ENCODE results near the gene DCLRE1C.
"Not testable (repeated sequence)": the region's sequence is repeated elsewhere in the genome, so short reads cannot be mapped to it uniquely, and the experiment has no call there.

Gene DCLRE1C

DNA sequence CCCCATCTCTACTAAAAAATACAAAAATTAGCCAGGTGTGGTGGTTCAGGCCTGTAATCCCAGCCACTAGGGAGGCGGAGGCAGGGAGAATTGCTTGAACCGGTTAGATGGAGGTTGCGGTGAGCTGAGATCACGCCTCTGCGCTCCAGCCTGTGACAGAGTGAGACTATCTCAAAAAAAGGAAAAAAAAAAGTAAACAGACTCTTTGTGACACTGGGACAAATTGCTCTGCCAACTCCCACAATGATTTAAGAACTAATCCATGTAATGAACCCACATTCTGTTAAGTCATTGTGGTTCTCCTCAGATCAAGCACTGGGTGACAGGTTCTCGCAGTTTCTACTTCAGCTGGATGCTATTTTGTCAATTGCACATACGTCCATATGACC, 11.0 kb downstream of the DCLRE1C start:
- FAIRE-seq: not testable (repeated sequence)

DNA sequence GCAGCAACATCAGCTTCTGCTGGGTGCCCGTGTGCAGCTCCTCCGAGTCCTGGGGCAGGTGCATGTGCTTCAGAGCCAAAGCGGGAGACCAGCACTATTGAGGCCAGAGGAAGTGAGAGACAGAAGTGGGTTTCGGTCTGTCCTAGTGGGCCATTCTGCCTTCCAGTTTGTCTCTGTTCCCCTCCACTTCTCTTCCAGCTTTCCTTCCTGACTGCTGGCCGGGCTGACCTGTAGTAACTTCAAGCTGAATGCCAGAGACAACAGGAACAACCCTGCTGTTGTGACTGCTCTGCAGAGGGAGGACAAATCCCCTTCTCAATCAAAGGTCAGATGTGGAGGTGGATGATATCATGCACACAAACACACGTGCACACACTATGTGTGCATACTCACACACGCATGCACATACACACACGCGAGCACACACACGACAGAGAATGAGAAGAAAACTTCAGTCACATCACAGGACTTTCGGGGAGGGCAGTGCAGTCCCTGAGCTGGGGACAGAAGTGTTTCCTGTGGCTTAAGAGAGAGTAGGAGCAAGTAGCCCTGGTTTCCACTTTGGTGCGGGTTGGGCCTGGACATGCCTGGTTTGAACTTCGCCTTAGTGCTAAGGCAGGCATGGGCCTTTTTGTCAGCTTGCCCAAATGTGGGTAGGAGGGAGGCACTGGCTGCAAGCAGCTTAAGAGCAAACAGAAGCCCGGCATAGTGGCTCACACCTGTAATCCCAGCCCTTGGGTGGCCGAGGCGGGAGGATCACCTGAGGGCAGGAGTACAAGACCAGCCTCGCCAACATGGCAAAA, 11.5 kb downstream of the DCLRE1C start:
- FAIRE-seq: not testable (repeated sequence)

DNA sequence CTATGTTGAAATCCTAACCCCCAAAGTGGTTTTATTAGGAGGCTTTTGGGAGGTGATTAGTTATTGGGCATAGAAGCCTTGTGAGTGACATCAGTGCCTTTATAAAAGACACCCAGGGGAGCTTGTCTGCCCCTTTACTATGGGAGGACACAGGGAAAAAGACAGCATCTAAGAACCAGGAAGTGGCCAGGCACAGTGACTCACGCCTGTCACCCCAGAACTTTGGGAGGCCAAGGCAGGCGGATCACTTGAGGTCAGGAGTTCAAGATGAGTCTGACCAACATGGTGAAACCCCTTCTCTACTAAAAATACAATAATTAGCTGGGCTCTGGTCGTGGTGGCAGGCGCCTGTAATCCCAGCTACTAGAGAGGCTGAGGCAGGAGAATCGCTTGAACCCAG, 14.9 kb downstream of the DCLRE1C start:
- FAIRE-seq: not testable (repeated sequence)

DNA sequence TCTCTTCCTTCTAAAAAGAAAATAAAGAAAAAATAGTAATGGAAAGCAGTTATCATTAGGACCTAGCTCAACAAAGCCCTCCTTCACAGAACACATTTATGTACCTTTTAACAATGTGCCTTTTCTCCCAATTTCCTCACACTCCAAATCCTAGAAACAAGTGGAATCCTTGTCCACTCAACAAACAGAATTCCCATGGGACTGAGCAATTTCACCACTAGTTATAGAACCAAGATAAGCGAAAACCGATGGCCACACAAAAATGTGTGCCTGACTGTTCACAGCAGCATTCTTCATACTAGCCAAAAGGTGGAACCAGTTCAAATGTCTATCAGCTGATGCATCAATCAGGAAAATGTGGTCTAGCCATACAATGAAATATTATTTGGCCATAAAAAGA, 17.3 kb downstream of the DCLRE1C start:
- no peak for FAIRE-seq

DNA sequence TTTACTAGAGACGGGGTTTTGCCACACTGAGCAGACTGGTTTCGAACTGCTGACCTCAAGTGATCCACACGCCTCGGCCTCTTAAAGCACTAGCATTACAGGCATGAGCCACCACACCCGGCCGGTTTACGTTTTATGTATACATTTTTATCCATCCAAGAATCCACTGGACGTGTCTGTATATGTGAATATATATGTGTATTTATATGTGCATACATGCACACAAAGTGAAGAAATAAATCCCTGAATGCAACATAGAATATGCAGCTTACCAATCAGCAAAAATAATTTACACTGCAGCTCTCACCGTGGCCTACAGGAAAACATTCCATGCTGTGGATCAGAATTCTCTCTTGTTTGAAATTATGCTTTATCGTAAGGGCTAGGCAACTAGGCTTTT, 23.3 kb downstream of the DCLRE1C start:
- no peak for FAIRE-seq

DNA sequence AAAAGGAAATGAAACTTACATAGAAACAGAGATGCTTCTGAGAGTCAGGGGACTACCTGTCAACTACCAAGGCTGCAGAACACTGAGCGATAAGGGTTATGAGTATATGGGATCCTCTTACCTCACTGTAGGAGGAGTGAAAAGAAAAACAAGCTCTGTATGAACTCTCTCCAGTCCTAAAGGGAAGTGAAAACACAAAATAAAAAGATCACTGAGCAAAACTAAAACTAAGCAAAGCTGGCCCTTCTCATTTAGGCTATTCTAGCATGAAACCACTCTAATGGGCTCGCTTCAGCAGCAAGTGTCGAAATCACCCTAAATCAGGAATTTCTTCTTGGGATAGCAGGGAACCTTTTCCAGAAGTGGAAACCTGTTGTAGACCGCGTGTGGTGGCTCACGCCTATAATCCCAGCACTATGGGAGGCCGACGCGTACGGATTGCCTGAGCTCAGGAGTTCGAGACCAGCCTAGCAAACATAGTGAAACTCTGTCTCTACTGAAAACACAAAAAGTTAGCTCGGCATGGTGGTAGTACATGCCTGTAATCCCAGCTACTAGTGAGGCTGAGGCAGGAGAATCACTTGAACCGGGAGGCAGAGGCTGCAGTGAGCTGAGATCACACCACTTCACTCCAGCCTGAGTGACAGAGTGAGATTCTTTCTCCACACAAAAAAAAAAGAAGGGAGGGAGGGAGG, 27.0 kb downstream of the DCLRE1C start:
- no peak for FAIRE-seq

DNA sequence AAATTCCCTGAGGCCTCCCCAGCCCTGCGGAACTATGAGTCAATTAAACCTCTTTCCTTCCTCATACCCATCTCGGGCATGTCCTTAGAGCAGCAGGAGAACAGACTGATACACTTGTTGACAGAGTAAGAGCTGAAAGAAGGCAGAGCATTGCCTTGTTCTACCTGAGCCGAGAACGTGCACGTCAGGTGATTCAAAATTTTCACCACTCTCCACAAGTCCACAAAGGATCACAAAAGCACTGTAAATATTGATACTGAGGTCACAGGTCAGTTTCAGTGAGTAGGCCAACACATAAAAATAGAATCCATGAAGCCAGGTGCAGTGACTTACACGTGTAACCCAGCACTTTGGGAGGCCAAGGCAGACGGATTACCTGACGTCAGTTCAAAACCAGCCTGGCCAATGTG, 27.8 kb downstream of the DCLRE1C start:
- FAIRE-seq: no peak

DNA sequence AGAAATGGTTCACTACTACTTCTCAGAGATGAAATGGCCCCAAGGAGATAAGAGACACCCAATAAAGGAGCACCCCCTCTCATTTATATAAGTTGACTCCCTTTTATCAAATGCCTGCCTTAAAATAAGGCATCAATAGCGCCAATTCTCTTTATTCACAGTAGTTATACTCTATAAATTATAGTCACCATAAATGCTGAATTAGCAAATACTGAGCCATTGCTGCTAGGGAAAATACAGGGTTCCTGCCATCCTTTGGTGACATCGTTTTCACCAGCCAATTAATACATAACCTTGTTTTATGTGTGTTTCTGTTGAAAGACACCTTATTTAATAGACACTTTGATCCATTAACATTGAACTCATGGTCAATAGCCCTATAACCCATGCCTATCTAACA, 28.6 kb downstream of the DCLRE1C start:
- no peak for FAIRE-seq

DNA sequence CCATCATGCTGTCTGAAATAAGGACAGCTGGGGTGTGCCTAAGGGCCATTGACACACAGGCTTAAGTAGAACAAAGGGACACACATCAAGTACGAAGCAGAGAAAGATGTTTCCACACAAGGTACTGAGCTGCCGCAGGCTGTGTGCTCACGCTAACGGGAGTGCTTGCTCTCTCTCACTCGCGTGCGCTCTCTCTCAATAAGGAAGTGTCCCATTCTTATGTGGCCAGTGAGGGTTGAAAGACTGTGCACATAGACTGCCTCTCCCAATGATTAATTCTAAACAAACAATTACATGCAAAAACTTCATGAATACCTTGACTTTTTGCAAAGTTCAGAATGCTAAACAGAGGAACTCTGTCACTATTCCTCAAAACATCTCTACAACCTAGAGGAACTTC, 29.9 kb downstream of the DCLRE1C start:
- no peak for FAIRE-seq

DNA sequence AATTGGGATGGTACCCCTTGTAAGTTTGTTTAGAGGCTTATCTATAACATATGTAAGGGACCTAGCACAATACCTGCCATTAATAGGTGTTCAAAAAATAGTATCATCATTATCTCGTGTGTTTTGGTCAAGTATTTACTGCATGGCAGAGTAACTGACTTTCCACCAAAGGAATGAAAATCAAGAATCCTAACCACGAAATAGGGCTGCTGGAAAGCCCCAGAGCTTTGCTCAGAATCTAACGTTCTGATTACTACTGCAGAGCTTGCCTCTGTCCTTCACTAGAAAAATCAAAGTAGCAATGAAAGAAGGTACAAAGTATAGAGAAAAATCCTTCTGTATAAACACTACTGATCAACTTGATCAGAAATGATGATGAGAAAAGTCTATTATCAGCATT, 34.9 kb downstream of the DCLRE1C start:
- no peak for FAIRE-seq

DNA sequence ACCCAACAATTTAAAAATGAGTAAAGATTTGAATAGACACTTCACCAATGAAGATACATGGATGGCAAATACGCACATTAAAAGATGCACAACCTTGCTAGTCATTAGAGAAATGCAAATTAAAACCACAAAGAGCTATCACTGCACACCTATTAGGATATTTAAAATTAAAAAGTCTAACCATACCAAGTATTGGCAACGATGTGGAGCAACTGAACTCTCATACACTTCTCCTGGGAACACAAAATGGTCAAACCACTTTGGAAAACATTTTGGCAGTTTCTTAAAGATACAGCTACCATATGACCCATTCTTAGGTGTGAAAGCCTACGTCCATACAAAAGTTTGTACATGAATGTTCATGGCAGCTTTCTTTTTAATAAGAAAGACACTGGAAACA, 36.1 kb downstream of the DCLRE1C start:
- FAIRE-seq: no peak

DNA sequence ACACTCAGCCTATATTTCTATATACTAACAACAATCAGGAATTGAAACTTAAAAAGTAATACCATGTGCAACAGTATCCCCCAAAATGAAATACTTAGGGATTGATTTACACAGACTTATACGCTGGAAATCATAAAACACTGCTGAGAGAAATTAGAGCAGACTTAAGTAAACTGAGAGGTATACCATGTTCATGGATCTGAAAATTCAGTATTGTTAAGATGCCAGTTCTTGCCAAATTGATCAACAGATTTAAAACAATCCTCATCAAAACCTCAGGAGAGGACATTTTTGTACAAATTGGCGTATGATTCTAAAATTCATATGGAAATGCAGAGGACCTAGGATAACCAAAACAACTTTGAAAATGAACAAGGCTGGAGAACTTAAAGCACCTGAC, 37.3 kb downstream of the DCLRE1C start:
- no peak for FAIRE-seq

DNA sequence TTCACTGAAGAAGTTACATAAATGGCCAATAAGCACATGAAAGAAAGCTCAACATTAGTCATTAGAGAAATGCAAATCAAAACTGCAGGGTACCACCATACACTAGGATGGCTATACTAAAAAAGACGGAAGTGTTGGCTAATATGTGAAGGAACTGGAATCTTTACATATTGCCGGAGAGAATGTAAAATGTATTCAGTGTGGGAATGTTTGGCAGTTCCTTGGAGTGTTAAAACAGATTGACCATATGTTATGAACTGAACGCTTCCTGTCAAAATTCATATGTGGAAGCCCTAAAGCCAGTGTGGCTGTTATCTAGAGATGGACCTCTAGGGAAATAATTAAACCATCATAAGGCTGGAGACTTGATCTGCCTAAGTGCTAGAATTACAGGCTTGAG, 42.1 kb downstream of the DCLRE1C start:
- no peak for FAIRE-seq

DNA sequence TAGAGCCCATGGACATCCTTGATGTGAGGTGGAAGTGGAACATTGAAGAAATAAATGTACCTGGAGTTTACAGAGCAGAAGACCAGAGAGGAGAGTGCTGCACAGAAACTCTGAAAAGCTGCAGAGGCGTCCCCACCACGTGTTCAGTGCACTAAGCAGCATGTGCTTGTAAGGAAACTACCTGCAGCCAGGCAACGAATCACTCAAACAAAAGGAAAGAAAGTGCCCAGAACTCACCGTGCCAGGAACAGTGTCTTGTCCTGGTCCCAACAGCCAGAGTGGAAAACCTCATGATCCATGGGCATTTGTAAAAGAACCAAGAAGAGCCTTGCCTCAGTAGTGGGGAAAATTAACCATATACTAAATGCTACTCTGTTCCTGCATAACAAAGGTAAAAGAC, 42.9 kb downstream of the DCLRE1C start:
- no peak for FAIRE-seq

DNA sequence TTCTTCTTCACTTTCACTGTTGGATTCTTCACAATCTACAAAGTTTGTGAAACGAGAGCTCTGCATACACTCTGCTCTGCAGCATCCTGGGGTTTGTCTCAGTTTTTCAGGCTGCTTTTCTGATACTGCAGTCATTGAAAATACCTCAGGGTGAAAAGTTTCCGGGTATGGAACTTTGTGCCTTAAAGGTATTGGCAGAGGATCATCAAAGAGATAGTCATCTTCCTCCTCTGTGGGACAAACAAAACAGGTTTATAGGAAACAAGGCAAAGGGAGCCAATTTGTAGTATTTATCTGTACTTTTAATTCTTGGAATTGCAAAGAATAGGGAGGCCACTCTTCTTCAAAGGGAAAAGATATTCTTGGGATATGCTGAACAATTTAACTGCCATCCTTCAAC, 44.8 kb downstream of the DCLRE1C start:
- FAIRE-seq: no peak

DNA sequence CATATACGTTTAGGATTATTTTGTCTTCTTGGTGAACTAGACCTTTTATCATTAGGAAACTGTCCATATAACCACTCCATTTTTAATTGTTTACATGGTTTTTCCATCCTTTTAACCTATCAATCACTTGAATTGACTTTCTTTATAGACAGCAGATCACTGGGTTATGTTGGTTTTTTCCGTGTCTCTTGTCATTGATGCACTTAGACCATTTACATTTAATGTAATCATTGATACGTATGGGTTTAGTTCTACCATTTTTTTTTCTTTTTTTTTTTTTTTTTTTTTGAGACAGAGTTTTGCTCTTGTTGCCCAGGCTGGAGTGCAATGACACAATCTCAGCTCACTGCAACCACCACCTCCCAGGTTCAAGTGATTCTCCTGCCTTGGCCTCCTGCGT, 46.3 kb downstream of the DCLRE1C start:
- not testable (repeated sequence) for FAIRE-seq

DNA sequence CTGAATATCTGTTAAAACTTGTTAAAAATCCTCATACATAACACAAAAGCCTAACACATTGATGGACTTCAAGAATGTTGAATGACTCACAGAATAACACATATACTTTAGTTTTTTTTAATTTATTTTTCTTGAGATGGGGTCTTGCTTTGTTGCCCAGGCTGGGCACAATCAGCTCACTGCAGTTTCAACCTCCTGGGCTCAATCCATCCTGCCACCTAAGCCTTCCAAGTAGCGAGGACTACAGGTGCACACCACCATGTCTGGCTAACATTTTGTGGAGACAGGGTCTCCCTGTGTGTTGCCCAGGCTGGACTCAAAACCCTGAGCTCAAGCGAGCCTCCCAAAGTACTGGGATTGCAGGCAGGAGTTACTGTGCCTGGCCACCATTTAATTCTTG, 47.1 kb downstream of the DCLRE1C start:
- no peak for FAIRE-seq

DNA sequence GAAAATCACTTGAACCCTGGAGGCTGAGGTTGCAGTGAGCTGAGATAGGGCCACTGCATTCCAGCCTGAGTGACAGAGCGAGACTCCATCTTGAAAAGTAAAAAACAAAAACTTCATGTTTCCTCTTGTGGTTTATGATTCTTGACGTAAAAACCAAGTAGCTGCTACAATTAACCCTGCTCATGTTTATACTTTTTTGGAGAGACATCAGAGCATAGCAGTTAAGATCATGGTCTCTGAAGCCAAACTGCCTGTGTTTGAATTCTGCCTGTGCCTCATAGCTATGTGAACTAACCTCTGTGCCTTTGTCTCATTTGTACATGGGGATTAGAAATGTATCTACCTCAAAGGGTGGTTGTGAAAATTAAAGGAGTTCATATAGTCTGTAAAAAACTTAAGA, 48.0 kb downstream of the DCLRE1C start:
- FAIRE-seq: no peak

DNA sequence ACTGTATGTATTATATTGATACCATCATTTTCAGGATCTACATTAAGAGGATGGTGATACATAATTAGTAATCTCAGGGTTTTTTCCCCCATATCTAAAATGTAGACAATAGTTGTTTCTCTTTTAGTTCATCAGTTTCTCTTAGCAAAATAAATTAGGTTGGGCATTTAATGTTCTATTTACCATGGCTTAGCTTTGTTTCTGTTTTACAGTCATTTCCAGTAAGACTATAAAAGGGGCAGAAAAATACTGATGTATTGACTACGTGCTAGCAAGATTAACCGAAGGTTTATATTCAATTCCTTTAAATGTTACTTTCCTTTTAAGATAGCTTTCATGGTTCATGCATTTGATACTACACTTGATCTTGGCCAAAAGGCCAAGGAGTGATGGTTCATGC, 49.0 kb downstream of the DCLRE1C start:
- FAIRE-seq: no peak

DNA sequence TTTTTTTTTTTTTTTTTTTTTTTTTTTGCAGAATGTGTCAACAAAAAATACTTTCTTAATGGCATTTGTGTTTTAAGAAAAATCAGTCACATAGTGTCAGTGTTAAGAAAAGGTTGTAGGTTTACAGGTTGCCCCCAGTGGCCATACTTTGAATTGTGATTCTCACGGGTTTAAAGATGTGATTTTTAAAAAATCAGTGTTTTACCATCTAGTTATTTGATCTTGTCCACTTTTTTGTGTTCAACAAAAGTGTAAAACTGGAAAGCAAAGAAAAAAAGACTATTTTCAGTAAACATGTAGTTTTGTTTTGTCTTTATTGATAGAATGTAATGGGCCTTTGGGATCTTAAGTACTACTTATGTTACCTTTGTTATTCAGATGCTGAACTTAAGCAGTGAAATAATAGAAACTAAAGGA, 49.6 kb downstream of the DCLRE1C start:
- FAIRE-seq: peak; percentile 73

DNA sequence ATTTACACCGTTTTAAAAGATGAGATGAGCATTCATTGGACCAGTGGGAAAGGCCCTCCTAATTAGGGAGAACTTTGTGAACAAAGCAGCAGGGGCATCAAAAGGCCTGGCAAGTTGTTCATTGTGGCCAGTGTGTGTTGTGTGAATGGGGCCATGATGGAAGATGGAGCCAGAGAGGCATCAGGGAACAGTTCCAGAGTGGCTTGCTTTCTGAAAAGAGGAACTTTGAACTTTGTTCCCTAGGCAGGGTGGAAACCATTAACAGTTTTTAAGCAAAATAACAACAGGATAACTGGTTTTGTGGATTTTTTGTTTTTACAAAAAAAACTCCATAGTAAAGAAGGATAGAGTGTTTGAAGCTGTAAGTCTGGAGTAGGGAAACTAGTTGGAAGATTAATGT, 62.7 kb downstream of the DCLRE1C start:
- FAIRE-seq: no peak

DNA sequence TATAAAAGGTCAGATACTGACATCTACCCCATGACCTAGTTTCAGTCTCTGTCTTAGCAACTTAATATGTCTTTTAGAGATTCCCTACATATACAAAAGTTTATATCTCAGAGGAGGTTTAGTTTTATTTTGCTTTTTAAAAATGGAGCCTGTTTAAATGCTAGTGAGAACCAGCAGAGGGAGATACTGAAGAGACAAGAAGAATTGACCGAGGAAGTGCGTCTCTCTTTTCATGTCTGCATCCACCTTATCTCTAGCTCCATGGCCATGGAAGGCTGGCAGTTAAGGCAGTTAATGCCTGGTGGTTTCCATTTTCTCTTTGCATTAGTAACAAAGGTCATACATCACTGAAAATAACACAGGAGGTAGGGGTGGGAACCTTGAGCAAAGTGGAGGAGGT, 64.6 kb downstream of the DCLRE1C start:
- FAIRE-seq: no peak

DNA sequence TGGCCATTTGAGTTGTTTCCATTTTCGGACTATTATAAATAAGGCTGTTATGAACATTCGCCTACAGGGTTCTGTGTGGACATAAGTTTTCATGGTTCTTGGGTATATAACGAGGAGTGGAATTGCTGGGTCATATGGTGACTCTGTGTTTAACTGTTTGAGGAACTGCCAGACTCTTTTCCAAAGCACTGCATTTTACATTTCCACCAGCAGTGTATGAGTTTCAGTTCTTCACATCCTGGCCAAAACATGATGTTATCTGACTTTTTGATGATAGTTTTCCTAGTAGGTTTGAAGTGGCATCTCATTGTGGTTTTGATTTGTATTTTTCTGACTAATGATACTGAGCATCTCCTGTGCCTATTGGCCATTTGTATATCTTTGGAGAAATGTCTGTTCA, 69.8 kb downstream of the DCLRE1C start:
- FAIRE-seq: no peak

DNA sequence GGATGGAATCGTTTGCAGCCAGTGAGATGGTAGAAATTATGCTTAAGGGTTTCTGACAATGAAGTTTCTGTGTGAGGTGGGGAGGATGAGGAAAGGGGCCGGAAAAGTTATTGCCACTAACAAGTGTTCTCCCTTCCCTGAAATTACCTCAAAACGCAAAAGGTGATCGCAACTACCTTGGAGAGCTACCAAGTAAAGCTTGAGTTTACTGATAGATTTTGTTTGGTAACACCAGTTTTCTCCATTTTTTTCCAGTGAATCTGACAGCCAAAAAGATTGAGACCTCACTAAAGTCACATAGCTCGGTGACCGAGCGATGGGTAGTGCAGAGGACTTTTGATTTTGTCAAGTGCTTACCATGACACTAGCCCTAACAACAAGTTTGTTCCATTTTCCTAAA, 73.7 kb downstream of the DCLRE1C start:
- no peak for FAIRE-seq

DNA sequence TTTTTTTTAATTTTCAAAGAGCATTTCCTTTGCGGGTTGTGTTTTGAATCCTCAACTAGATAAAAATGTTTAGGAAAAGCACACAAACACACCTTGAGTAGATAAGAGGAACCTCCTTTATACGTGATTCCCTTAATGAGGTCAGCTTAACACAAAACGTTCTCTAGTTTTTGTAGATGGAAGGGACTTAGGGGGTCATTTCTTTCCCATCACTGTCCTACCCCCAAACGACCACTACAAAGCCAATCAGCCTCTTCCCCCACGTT, 74.0 kb downstream of the DCLRE1C start:
- FAIRE-seq: no peak

Measured in TTC549 (cell line).